Subcutaneous adipose tissue (tissue), 4 donors: ENCODE data around the gene RGS3. TPM values are rescaled to one million over a fixed set of nuclear protein-coding genes. Genes with fewer than 3 reads are reported as not detected.

Experiments
- total RNA-seq, 4 donors: library from RNA; depleted of rRNA; stranded (reverse); fragments of >200 nt; gene quantifications; one replicate each; pipeline ENCODE4 v1.1.0, GENCODE V29; 2016
- TF ChIP-seq, protein P1 (sequence below): fragments of 450-650 bp; IDR thresholded peaks from one replicate; pipeline ENCODE4 v1.5.1; 2016; ENCODE audit warnings: low read depth, mild to moderate bottlenecking, control low read depth, antibody characterized with exemption, moderate library complexity

RGS3 gene
- total RNA-seq, 4 donors from 2014 or later = 25.0 to 122 (median 70.9) TPM

DNA sequence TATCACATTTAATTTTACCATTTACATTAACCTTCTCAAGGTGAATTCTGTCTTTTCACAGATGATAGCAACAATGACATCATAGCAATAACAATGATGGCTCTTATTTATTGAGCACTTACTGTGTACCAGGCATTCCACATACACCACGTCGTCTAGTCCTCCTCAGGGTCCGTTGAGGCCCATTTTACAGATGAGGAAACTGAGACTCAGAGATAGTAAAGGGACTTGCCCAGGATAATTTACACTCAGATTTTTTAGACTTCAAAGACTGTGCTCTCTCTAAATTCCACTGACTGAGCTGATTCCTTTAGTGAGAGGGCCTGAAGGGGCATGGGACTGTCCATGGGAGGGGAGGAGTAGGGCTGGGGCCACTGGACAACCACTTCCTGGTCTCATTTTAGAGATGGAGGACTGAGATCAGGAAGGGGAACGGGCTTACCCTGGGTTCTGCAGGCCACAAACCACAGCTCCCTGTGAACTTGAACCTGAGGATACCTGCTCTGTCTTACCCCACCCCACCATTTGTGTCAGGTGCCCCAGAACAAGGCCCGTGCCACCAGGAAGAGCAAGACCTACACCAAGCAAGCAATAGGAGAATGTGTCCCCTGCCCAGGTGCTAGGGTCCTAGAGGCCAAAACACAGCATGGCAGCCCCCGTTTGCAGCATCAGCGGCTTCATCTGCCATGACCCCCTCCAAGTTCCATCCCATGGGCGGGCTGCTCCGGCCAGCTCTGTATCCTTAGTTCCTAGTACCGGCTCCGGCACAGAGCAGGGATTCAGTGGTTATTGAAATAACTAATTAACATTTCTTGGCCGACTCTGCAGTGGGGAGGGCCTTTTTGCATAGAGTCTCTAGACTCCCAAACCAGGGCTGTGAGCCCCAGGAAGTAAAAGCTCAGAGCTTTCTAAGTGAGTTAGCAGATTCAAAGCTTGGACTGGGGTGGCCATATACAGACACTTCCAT is 96.6 kb downstream of the RGS3 start:
- TF ChIP-seq, protein P1, sequence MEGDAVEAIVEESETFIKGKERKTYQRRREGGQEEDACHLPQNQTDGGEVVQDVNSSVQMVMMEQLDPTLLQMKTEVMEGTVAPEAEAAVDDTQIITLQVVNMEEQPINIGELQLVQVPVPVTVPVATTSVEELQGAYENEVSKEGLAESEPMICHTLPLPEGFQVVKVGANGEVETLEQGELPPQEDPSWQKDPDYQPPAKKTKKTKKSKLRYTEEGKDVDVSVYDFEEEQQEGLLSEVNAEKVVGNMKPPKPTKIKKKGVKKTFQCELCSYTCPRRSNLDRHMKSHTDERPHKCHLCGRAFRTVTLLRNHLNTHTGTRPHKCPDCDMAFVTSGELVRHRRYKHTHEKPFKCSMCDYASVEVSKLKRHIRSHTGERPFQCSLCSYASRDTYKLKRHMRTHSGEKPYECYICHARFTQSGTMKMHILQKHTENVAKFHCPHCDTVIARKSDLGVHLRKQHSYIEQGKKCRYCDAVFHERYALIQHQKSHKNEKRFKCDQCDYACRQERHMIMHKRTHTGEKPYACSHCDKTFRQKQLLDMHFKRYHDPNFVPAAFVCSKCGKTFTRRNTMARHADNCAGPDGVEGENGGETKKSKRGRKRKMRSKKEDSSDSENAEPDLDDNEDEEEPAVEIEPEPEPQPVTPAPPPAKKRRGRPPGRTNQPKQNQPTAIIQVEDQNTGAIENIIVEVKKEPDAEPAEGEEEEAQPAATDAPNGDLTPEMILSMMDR = no peak

DNA sequence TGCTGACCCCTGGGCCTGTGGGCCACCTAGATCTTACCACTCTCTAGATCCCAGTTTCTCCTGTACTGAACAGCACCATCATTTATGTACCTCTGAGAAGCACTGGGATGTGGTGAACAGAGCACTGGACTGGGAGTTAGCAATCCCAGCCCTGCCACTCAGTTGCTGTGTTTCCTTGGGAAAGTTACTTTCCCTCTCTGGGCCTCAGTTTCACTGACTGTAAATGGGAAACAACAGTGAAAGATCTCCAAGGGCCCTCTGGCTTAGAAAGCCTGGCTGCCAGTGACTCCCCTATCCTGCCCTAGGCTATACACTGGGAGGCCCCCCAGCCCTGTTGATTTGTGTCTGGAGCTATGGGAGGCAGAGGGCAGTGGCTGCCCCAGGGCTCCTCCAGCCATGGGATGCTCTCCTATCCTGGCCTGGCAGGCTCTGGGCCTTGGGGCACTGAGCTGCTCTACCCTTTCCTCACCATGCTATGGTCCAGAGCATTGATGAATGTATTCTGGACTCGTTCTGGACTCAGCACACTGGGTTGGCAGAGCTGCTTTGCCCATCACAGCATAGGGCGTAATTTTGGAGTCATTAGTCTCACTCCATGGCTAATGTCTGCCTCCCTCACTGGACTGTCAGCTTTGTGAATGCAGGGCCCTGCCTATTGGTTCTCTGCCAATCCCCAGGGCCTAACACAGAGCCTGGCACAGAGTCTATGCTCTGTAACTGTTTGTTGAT is 99.3 kb downstream of the RGS3 start:
- TF ChIP-seq, protein P1 = no peak

DNA sequence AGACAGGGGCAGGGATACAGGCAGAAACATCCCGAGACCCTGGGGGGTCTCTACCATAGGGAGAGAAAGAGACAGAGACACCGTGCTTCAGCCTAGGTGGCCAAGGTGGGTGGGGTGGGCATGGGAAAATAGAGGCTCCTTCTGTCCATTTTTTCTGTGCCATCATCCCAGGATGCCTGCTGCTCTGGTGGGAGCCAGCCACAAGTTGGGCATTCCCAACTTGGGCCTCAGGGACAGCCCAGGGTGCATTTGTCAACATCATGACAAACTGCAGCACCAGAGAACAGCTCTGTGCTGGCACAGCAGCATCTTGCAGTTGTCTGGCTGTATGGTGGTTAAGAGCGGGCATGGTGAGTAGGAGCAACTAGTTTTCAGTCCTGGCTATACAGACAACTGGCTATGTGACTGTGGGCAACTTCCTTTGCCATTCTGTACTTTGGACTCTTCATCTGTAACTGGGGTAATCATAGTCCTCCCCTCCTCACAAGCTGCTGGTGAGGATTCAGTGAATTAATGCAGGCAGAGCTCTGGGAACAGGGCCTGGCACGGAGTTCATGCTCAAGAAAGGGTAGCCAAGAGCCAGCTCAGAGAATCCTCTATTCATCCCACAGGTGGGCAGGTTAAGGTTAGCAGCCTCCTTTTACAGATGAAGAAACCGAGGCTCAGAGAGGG is 100.4 kb downstream of the RGS3 start:
- TF ChIP-seq, protein P1 = no peak

DNA sequence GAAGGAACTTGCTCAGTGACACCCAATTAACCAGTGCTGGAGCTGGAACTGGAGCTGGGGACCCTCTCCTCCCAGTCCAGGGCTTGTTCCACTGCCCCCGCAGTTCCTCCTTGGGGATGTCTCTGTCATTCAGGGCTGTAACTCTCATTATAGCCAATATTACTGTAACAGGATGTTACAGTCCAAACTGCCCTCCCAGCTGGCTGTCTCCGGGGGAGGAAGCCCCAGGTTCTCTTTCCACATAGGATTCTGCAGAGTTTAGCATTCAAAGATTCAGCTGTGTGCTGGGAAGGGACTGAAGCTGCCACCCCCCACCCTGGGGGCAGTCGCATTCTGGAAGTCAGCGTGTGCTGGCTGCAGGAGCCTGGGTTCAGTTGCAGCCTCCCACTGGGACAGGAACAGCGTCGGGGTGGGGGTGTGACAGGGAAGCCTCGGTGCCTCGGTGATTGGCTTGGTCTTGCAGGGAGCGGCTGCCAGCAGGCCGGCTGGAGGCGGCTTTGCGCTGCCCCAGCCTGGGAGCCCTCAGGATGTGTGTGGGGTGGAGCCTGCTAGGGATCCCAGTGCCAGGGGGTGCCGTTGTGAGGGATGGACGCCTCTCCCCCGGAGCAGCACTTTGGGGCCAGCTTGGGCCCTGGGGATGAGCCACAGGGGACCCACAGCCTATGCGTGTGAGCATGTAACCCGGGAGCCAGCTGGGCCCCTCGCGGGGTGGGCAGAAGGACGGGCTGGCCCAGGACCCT is 101.1 kb downstream of the RGS3 start:
- TF ChIP-seq, protein P1 = no peak

DNA sequence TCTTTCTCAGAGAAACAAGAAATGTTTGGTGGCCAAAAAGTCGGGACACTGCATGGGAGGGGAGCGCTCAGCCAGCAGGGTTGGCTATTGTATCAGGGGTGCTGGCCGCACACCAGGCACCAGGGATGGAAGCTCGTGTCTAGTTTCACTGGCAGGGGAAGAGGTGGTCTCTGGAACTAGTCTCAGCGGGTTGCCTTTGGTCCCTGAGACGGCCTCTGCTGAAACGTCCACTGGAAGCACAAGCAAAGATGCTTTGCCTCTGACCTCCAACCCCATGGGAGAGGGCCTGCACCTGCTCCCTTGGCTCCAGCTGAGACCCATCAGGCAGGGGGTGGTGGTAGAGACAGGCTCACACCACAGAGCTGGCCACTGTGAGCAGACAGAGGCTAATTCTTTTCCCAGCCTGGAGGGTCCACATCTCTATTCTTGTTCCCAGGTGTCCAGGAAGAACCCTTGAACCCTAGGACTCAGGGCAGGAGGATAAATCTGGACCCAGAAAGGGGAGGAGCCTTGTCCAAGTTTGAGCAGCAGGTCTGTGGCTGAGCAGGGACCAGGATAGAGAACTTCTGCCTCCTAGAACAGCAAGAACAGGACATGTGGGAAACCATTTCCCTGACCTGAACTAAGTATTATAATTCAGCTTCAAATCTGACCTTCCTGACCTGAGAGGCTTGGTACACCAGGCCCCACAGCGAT is 102.6 kb downstream of the RGS3 start:
- TF ChIP-seq, protein P1 = no peak

DNA sequence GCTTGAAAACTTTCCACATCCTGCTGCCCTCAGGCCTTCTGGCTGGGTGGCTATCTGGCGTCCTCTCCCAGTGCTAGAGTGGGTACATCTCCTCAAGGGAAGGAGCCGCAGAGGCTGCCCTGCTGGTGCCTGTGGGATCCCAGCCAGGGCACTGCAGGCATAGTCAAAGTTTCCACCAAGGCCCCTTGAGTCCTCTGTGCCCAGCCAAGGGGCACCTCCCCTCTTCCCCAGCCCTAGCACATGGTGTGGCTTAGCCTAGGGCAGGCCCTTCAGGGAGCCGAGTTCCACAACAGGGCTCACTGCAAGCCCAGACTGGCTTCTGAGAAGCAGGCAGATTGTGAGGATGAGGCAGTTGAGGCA is 103.2 kb downstream of the RGS3 start:
- TF ChIP-seq, protein P1 = no peak
